ENCODE results near the gene TEX19.
"Not testable (repeated sequence)": the region's sequence is repeated elsewhere in the genome, so short reads cannot be mapped to it uniquely, and the experiment has no call there.

TEX19 gene

GRCh38 chr17:82411396-82412053, 52.5 kb downstream of the TEX19 start:
- no peak for DNase-seq (ENCODE audit: low spot score)

DNA sequence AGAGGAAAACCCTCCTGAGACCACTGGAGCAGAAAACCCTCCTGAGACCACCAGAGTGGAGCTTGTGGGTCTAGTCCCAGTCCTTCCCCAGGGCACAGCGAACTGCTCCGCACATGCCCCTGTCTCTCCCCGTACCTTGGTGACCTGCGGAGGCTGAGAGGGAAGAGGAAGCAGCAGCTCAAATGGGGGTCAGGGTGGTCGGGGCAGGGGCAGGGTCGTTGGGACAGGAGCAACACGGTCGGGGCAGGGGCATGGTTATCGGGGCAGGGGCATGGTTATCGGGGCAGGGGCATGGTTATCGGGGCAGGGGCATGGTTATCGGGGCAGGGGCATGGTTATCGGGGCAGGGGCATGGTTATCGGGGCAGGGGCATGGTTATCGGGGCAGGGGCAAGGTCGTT, 53.0 kb downstream of the TEX19 start:
- not testable (repeated sequence) for DNase-seq (ENCODE audit: low spot score)

DNA sequence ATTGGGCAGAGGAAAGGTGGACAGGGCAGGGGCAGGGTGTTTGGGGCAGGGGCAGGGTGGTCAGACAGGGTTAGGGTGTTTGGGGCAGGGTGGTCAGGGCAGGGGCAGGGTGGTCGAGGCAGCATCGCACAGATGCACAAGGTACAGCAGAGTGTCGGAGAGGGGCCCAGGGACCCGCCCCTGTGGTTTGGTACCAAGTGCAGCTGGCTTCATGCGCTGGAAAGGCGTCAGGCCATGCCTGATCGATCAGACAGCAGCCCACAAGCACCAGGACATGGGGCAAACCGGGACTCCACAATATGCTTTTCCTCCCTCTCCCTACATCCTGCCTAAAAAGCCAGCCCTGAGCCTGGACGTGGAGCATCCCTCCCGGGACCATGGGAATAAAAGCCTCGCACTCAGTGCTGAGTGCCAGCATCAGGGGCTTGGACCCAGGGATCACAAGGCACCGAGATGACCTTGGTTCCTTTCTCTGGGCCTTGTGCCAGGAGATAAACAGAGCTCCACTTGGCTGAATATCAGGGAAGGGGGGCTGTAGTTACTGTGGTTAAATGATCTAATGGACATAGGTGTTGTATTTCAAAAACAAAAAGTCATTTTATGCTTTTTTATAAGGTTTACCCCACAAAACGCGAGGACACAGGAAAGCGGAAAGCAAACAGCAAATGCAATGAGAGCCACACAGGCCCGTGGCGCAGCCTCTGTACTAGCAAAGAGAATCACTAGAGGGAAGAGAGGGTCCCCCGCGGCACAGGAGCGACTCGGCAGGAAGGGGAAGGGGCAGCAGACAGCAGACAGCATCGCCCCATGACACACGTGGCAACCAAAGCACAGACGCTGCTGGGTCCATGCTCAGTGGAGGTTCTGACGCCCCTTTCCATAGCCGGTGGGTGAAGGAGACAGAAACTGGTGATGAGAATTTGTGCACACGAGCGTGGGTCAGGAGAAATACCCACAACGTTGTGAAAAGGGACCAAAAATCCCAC, 53.8 kb downstream of the TEX19 start:
- no peak for DNase-seq (ENCODE audit: low spot score)

Data from COLO829 (cell line).